Peyer's patch (tissue), 4 donors: Measurements from ENCODE around the gene GGTA1.

Source experiments
- CTCF ChIP-seq, 6 experiments: fragments of 450-650 bp in 4 of 6; fragments of 200-600 bp in 2 of 6; sonication (generic) in 1 of 6; IDR thresholded peaks; one replicate each; pipeline ENCODE4 v1.5.1; 2017 to 2019; ENCODE audit warnings: antibody characterized with exemption in 6 of 6, mild to moderate bottlenecking in 3 of 6, moderate library complexity in 1 of 6
- POLR2A ChIP-seq, 2 donors: fragments of 450-650 bp; IDR thresholded peaks; one replicate each; pipeline ENCODE4 v1.5.1; 2017; ENCODE audit warnings: antibody characterized with exemption in 2 of 2, mild to moderate bottlenecking in 2 of 2, moderate library complexity in 2 of 2

GRCh38 chr9:121495976-121496375, 3.7 kb downstream of the GGTA1 start:
- TF ChIP-seq CTCF (IDR thresholded peaks at IDR 0.05): no peak
- no peak for TF ChIP-seq POLR2A (IDR thresholded peaks at IDR 0.05)
